GM23338 (cell line): ENCODE results near the gene ERRFI1. TPM values are rescaled to one million over a fixed set of nuclear protein-coding genes. Genes with fewer than 3 reads are reported as not detected.

Experiments used
- ATAC-seq: fragments of 200-7000 bp; cut with Tn5 transposase; 3 replicates; pipeline ENCODE4 v1.9.1; 2020
- DNase-seq: peaks from one replicate; pipeline ENCODE4 v3.0.0-alpha.2; 2015; ENCODE audit warnings: low spot score
- H2AFZ ChIP-seq: fragments of 200-600 bp; sonication (generic); 2 replicates; pipeline ENCODE4 v1.8.0; 2016; ENCODE audit warnings: antibody characterized with exemption, mild to moderate bottlenecking, moderate library complexity
- H3F3A ChIP-seq: fragments of 200-600 bp; sonication (generic); replicated peaks from 2 replicates; pipeline ENCODE4 v1.8.0; 2017; ENCODE audit warnings: antibody characterized with exemption, mixed run types, low read depth
- H3K27ac ChIP-seq: fragments of 200-600 bp; sonication (generic); 2 replicates; pipeline ENCODE4 v1.6.1; 2016; ENCODE audit warnings: low read depth
- H3K27me3 ChIP-seq: fragments of 200-600 bp; sonication (generic); 2 replicates; pipeline ENCODE4 v1.8.0; 2016; ENCODE audit warnings: mild to moderate bottlenecking, mixed run types, moderate library complexity; ENCODE audit not compliant: insufficient read depth
- H3K36me3 ChIP-seq: fragments of 200-600 bp; sonication (generic); 2 replicates; pipeline ENCODE4 v1.8.0; 2016; ENCODE audit warnings: mild to moderate bottlenecking; ENCODE audit not compliant: insufficient read depth
- H3K4me1 ChIP-seq: fragments of 200-600 bp; sonication (generic); 2 replicates; pipeline ENCODE4 v1.8.0; 2016; ENCODE audit warnings: mild to moderate bottlenecking, moderate library complexity; ENCODE audit not compliant: insufficient read depth
- H3K4me2 ChIP-seq: fragments of 200-600 bp; sonication (generic); 2 replicates; pipeline ENCODE4 v1.7.1; 2017; ENCODE audit warnings: mixed run types
- H3K4me3 ChIP-seq: fragments of 200-600 bp; sonication (generic); 2 replicates; pipeline ENCODE4 v1.6.1; 2016; ENCODE audit warnings: mixed run types
- H3K79me2 ChIP-seq: fragments of 200-600 bp; sonication (generic); replicated peaks from 2 replicates; pipeline ENCODE4 v1.8.0; 2017; ENCODE audit warnings: mild to moderate bottlenecking; ENCODE audit not compliant: insufficient read depth
- H3K9me2 ChIP-seq: fragments of 200-600 bp; sonication (generic); 2 replicates; pipeline ENCODE4 v1.8.0; 2017; ENCODE audit not compliant: insufficient read depth
- H4K20me1 ChIP-seq: fragments of 200-600 bp; sonication (generic); replicated peaks from 2 replicates; pipeline ENCODE4 v1.8.0; 2017; ENCODE audit warnings: mild to moderate bottlenecking; ENCODE audit not compliant: insufficient read depth
- H3K27ac Mint-ChIP-seq: 2 replicates; pipeline ENCODE4 v1.8.0; 2020; ENCODE audit warnings: inconsistent platforms, mild to moderate bottlenecking, moderate library complexity, mixed read lengths
- H3K27me3 Mint-ChIP-seq: 3 replicates; pipeline ENCODE4 v1.8.0; 2022; ENCODE audit warnings: low read depth, mild to moderate bottlenecking, moderate library complexity, mixed read lengths, inconsistent platforms; ENCODE audit not compliant: insufficient read depth, poor library complexity
- H3K36me3 Mint-ChIP-seq: 3 replicates; pipeline ENCODE4 v1.8.0; 2021; ENCODE audit warnings: low read depth, mild to moderate bottlenecking, inconsistent platforms, moderate library complexity, mixed read lengths
- H3K4me1 Mint-ChIP-seq: 3 replicates; pipeline ENCODE4 v1.8.0; 2020; ENCODE audit warnings: mild to moderate bottlenecking, inconsistent platforms, mixed read lengths
- H3K4me3 Mint-ChIP-seq: 3 replicates; pipeline ENCODE4 v1.8.0; 2021; ENCODE audit warnings: moderate library complexity, mild to moderate bottlenecking, inconsistent platforms, mixed read lengths
- H3K9me3 Mint-ChIP-seq: 3 replicates; pipeline ENCODE4 v1.8.0; 2020; ENCODE audit warnings: moderate library complexity, mild to moderate bottlenecking, inconsistent platforms, mixed read lengths
- CREB1 ChIP-seq: fragments of 250-450 bp; sonication (Bioruptor Pico); IDR thresholded peaks from 2 replicates; pipeline ENCODE4 v1.5.0; 2020; ENCODE audit warnings: low read depth, mild to moderate bottlenecking, moderate library complexity
- ZNF462 ChIP-seq: fragments of 250-450 bp; sonication (Bioruptor Pico); IDR thresholded peaks from 2 replicates; pipeline ENCODE4 v1.5.0; 2020; ENCODE audit warnings: mild to moderate bottlenecking, moderate library complexity
- polyA plus RNA-seq: library from polyadenylated mRNA; unstranded; fragments of >200 nt; fragmentation: Nextera tagmentation; extraction: Ambion mirVana; gene quantifications from 2 replicates; pipeline ENCODE4 v1.2.1, GENCODE V29; 2016
- total RNA-seq: library from RNA; depleted of rRNA; stranded (reverse); fragments of >200 nt; shearing (Covaris generic); gene quantifications from 2 replicates; pipeline ENCODE4 v1.2.3, GENCODE V29; 2014

Gene ERRFI1
- total and polyA plus RNA-seq, 2 experiments from 2014 or later, result 22.9 to 59.8 TPM

GRCh38 chr1:8019229-8019620, 6.9 kb downstream of the ERRFI1 start (continued):
- TF ChIP-seq ZNF462 (CRISPR knock-in tag), result no peak

GRCh38 chr1:8018492-8019228, 7.4 kb downstream of the ERRFI1 start:
- ATAC-seq, result peak; percentile 30
- no peak overlapping the region for H2AFZ ChIP-seq
- H3K36me3 ChIP-seq, result peaks cover 4% of the 10 kb centered on the region
- TF ChIP-seq ZNF462 (CRISPR knock-in tag) (peak; percentile 65; the same call in 1 of the 2 replicates), CREB1 (CRISPR knock-in tag) (no peak)
- peaks cover 84% of the 10 kb centered on the region for H3K4me1 Mint-ChIP-seq
- peak overlapping the region; percentile 67 for H3K4me2 ChIP-seq
- no peaks in the 10 kb centered on the region for H3K27me3 ChIP-seq
- no peaks in the 10 kb centered on the region for H3K9me2 ChIP-seq
- peak overlapping the region; percentile 40 for H3K4me3 Mint-ChIP-seq
- no peaks in the 10 kb centered on the region for H3F3A ChIP-seq
- H4K20me1 ChIP-seq, result peaks cover 45% of the 10 kb centered on the region
- no peaks in the 10 kb centered on the region for H3K27me3 Mint-ChIP-seq
- peak; percentile 44 for DNase-seq
- H3K36me3 Mint-ChIP-seq, result peaks cover 13% of the 10 kb centered on the region
- H3K27ac ChIP-seq, result peak overlapping the region; percentile 34
- H3K9me3 Mint-ChIP-seq, result no peaks in the 10 kb centered on the region
- peak overlapping the region; percentile 79 for H3K27ac Mint-ChIP-seq
- H3K4me1 ChIP-seq, result peaks cover 84% of the 10 kb centered on the region
- H3K79me2 ChIP-seq, result peaks cover 98% of the 10 kb centered on the region
- H3K4me3 ChIP-seq, result peak overlapping the region; percentile 7; the same call in 1 of the 2 replicates
